DND-41 (cell line): Measurements from ENCODE around the gene PTPRA.

ENCODE experiments used
- ATAC-seq: fragments of 200-7000 bp; cut with Tn5 transposase; 3 replicates; pipeline ENCODE4 v1.9.1; 2021; ENCODE audit warnings: low read depth; ENCODE audit not compliant: insufficient read depth
- DNase-seq: peaks from one replicate; pipeline ENCODE4 v3.0.0-alpha.2; 2020
- H2AFZ ChIP-seq: 2 replicates; pipeline ENCODE4 v1.6.0; 2012; ENCODE audit warnings: low read depth, low read length
- H3K27ac ChIP-seq: 2 replicates; pipeline ENCODE4 v1.5.1; 2012; ENCODE audit warnings: low read length, inconsistent platforms
- H3K27me3 ChIP-seq: fragments of 200-600 bp; sonication (generic); 2 replicates; pipeline ENCODE4 v1.6.0; 2012; ENCODE audit warnings: low read length, mild to moderate bottlenecking, inconsistent platforms; ENCODE audit not compliant: insufficient read depth, poor library complexity
- H3K36me3 ChIP-seq: 2 replicates; pipeline ENCODE4 v1.5.1; 2012; ENCODE audit warnings: low read length, inconsistent platforms; ENCODE audit not compliant: insufficient read depth
- H3K4me1 ChIP-seq: 2 replicates; pipeline ENCODE4 v1.5.1; 2012; ENCODE audit warnings: mild to moderate bottlenecking, low read length; ENCODE audit not compliant: insufficient read depth
- H3K4me2 ChIP-seq: 2 replicates; pipeline ENCODE4 v1.6.0; 2012; ENCODE audit warnings: mild to moderate bottlenecking, moderate library complexity, low read length, inconsistent platforms; ENCODE audit not compliant: insufficient read depth
- H3K4me3 ChIP-seq, 2 experiments: fragments of 200-600 bp in 1 of 2; shearing (Covaris generic) in 1 of 2; 2 replicates each; pipeline ENCODE4 v1.5.1; 2012 to 2016; ENCODE audit warnings: inconsistent platforms in 2 of 2, low read length in 2 of 2, mild to moderate bottlenecking in 2 of 2, low read depth in 1 of 2, moderate library complexity in 1 of 2
- H3K79me2 ChIP-seq: 2 replicates; pipeline ENCODE4 v1.6.0; 2012; ENCODE audit warnings: low read length, inconsistent platforms; ENCODE audit not compliant: insufficient read depth
- H3K9ac ChIP-seq: 2 replicates; pipeline ENCODE4 v1.6.0; 2012; ENCODE audit warnings: low read depth, mild to moderate bottlenecking, inconsistent platforms, low read length, moderate library complexity
- H3K9me3 ChIP-seq: 2 replicates; pipeline ENCODE4 v1.5.1; 2012; ENCODE audit warnings: low read length, moderate library complexity, mild to moderate bottlenecking, inconsistent platforms; ENCODE audit not compliant: insufficient read depth, severe bottlenecking
- H4K20me1 ChIP-seq: 2 replicates; pipeline ENCODE4 v1.6.0; 2012; ENCODE audit warnings: low read length; ENCODE audit not compliant: insufficient read depth
- CTCF ChIP-seq: IDR thresholded peaks from 2 replicates; pipeline ENCODE4 v1.5.1; 2012; ENCODE audit warnings: borderline replicate concordance, low read length, moderate library complexity, mild to moderate bottlenecking; ENCODE audit not compliant: poor library complexity, severe bottlenecking; ENCODE audit errors: extremely low read depth
- EZH2 ChIP-seq: IDR thresholded peaks from 3 replicates; pipeline ENCODE4 v1.6.1; 2012; ENCODE audit warnings: borderline replicate concordance, low read depth, mild to moderate bottlenecking, moderate library complexity, low read length, inconsistent platforms; ENCODE audit not compliant: severe bottlenecking

The PTPRA gene

GRCh38 chr20:2835331-2835796, 37.9 kb upstream of the PTPRA start:
- Histone ChIP-seq H3K9ac (no peak overlapping the region), H3K4me2 (no peak overlapping the region), H3K4me1 (peaks cover 10% of the 10 kb centered on the region), H3K4me3 (no peak overlapping the region), H2AFZ (no peak overlapping the region), H3K79me2 (no peaks in the 10 kb centered on the region), H4K20me1 (no peaks in the 10 kb centered on the region), H3K27me3 (peaks cover 12% of the 10 kb centered on the region), H3K9me3 (no peaks in the 10 kb centered on the region), H3K36me3 (no peaks in the 10 kb centered on the region), H3K27ac (no peak overlapping the region)
- DNase-seq (no peak), ATAC-seq (no peak)
- TF ChIP-seq EZH2: no peak
- TF ChIP-seq CTCF: no peak

GRCh38 chr20:2836035-2836434, 37.2 kb upstream of the PTPRA start:
- H3K36me3 ChIP-seq: no peaks in the 10 kb centered on the region
- H3K9ac ChIP-seq: no peak overlapping the region
- no peak for DNase-seq
- peaks cover 13% of the 10 kb centered on the region for H3K4me1 ChIP-seq
- H3K27ac ChIP-seq: no peak overlapping the region
- TF ChIP-seq EZH2 (no peak), CTCF (no peak)
- H3K4me3 ChIP-seq: no peak overlapping the region
- H3K27me3 ChIP-seq: peaks cover 12% of the 10 kb centered on the region
- H3K4me2 ChIP-seq: no peak overlapping the region
- H3K9me3 ChIP-seq: no peaks in the 10 kb centered on the region
- H3K79me2 ChIP-seq: no peaks in the 10 kb centered on the region
- ATAC-seq: no peak
- no peak overlapping the region for H2AFZ ChIP-seq
- no peaks in the 10 kb centered on the region for H4K20me1 ChIP-seq

- ATAC-seq: no peak
- Histone ChIP-seq H3K27ac (no peak overlapping the region), H3K9ac (no peak overlapping the region), H4K20me1 (no peaks in the 10 kb centered on the region), H3K4me2 (no peak overlapping the region), H3K79me2 (no peaks in the 10 kb centered on the region), H3K4me3 (no peak overlapping the region), H3K9me3 (no peaks in the 10 kb centered on the region), H3K4me1 (peaks cover 22% of the 10 kb centered on the region), H2AFZ (no peak overlapping the region), H3K27me3 (peaks cover 12% of the 10 kb centered on the region), H3K36me3 (no peaks in the 10 kb centered on the region)
- DNase-seq: peak; percentile 2
- no peak for TF ChIP-seq CTCF
- TF ChIP-seq EZH2: no peak
Observed at GRCh38 chr20:2837221-2837960, 35.9 kb upstream of the PTPRA start.
